ENCODE measurements around the gene MCM6.

GRCh38 chr2:135832891-135833290 lies 43.4 kb downstream of the MCM6 start:
- TF ChIP-seq EZH2 (IDR thresholded peaks at IDR 0.05; ENCODE audit: borderline replicate concordance, low read length): no peak
- TF ChIP-seq, protein P1, sequence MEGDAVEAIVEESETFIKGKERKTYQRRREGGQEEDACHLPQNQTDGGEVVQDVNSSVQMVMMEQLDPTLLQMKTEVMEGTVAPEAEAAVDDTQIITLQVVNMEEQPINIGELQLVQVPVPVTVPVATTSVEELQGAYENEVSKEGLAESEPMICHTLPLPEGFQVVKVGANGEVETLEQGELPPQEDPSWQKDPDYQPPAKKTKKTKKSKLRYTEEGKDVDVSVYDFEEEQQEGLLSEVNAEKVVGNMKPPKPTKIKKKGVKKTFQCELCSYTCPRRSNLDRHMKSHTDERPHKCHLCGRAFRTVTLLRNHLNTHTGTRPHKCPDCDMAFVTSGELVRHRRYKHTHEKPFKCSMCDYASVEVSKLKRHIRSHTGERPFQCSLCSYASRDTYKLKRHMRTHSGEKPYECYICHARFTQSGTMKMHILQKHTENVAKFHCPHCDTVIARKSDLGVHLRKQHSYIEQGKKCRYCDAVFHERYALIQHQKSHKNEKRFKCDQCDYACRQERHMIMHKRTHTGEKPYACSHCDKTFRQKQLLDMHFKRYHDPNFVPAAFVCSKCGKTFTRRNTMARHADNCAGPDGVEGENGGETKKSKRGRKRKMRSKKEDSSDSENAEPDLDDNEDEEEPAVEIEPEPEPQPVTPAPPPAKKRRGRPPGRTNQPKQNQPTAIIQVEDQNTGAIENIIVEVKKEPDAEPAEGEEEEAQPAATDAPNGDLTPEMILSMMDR (conservative IDR thresholded peaks at IDR 0.05 in 1 of 2, IDR thresholded peaks at IDR 0.05 in 1 of 2; ENCODE audit: extremely low read depth in 1 of 2, insufficient read depth in 1 of 2, low read depth in 1 of 2, low read length in 2 of 2): no peak

All from mammary epithelial cell (primary cell).